Fibroblast of pulmonary artery (primary cell): ENCODE data around the gene SUV39H2.
"Not testable (repeated sequence)": the region's sequence is repeated elsewhere in the genome, so short reads cannot be mapped to it uniquely, and the experiment has no call there.

ENCODE experiments used
- DNase-seq: peaks from one replicate; pipeline ENCODE4 v3.0.0-alpha.2; 2010; ENCODE audit warnings: low read depth
- H3K4me3 ChIP-seq: replicated peaks from 2 replicates; pipeline ENCODE4 v1.5.1; 2011; ENCODE audit warnings: low read depth, mild to moderate bottlenecking, control low read depth, low read length, moderate library complexity
- CTCF ChIP-seq: IDR thresholded peaks from 2 replicates; pipeline ENCODE4 v1.5.1; 2011; ENCODE audit warnings: mild to moderate bottlenecking, control low read depth, low read length, inconsistent platforms; ENCODE audit errors: missing control alignments

The SUV39H2 gene

GRCh38 chr10:14904864-14905263 lies 26.2 kb downstream of the SUV39H2 start:
- no peak overlapping the region for H3K4me3 ChIP-seq
- no peak for DNase-seq
- no peak for TF ChIP-seq CTCF

GRCh38 chr10:14905890-14906289 lies 27.2 kb downstream of the SUV39H2 start:
- no peak overlapping the region for H3K4me3 ChIP-seq
- no peak for TF ChIP-seq CTCF
- no peak for DNase-seq

- no peak for TF ChIP-seq CTCF
- no peak for DNase-seq
These were observed 28.1 kb downstream of the SUV39H2 start for GRCh38 chr10:14906765-14907164.

GRCh38 chr10:14907591-14907990 lies 28.9 kb downstream of the SUV39H2 start:
- not testable (repeated sequence) for H3K4me3 ChIP-seq, DNase-seq

More at GRCh38 chr10:14906765-14907164, 28.1 kb downstream of the SUV39H2 start:
- no peak overlapping the region for H3K4me3 ChIP-seq

- no peak overlapping the region for H3K4me3 ChIP-seq
- DNase-seq: no peak
- no peak for TF ChIP-seq CTCF
These were observed 30.4 kb downstream of the SUV39H2 start for GRCh38 chr10:14909101-14909500.

GRCh38 chr10:14910953-14911352 lies 32.3 kb downstream of the SUV39H2 start:
- no peak for TF ChIP-seq CTCF
- no peak overlapping the region for H3K4me3 ChIP-seq
- no peak for DNase-seq

GRCh38 chr10:14911801-14912200 lies 33.1 kb downstream of the SUV39H2 start:
- no peak for DNase-seq

More at GRCh38 chr10:14911801-14912200, 33.1 kb downstream of the SUV39H2 start:
- no peak for TF ChIP-seq CTCF
- no peak overlapping the region for H3K4me3 ChIP-seq
